Middle frontal gyrus (tissue), 1 donor: Measurements from ENCODE around the gene MAP2K3.
"Not testable (repeated sequence)": the region's sequence is repeated elsewhere in the genome, so short reads cannot be mapped to it uniquely, and the experiment has no call there.

Experiments
- DNase-seq: peaks from one replicate; pipeline ENCODE4 v3.0.0-alpha.2; 2015; ENCODE audit warnings: low spot score; ENCODE audit errors: extremely low spot score

MAP2K3 gene

DNA sequence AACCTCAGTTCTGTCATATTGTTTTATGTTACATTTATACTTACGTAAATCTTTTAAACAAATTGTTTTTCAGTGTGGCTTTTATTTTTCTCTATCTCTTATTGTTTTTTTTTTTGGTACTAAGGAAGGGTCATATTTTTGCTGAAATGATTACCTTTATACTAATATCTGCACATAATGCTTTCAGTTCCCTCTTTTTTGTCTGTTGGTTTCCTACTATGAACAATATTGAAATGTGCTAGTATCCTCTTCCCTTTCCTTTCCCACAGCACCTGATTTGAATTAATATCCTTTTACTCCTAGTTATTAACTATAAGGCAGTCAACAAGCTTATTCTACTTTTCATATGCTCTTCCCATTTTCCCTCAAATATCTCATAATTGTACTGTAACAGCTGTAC is 43.4 kb downstream of the MAP2K3 start:
- DNase-seq: not testable (repeated sequence)

DNA sequence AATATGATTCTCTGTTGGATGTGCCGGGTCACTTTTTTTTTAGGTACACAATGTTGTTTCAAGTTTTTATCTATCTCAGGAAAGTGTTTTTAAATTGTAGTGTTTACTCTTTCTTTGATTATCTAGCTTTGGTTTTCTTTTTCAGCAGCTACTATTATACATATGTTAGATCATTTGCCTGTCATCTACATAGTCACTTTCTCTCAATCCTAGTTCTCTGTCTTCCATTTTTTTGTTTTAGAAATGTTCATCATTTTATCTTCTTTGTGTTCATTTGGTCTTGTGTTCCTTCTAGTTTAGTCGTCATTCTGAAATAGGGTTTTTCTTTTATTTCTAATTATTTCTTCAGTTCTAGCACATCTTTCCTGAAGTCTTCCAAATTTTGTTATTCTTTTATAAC is 44.3 kb downstream of the MAP2K3 start:
- DNase-seq: not testable (repeated sequence)

DNA sequence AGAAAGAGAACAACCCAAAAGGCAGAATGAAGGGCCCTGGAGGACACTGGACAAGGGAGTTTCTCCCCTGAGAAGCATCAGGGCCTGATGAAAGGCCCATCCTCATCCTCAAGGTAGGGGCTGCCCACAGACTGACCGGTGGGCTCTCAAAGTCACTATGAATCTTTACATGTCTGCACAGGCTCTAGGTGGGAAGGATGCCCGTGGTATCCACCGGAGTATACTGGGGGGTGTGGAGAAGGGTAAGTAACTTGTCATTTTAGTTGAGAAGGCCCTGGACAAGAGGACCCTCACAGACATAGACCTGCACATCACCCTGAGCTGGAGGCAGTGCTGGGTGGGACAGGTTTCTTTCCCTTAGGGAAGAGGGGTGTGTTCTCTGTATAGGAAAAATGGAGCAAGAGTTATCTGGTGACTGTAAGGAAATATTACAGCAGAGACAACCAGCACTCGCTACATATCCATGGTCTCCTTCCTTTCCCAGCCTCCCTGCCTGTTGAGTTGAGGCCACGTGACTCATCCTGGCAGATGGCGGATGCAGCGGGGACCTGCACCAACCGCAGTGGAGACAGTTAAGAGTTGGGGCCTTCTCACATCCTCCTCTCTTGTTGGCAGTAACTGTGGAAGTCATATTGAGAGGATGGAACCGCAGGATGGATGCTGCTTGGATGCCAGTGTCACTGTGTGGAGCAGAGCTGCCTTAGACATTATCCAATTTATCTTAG is 46.1 kb downstream of the MAP2K3 start:
- DNase-seq: no peak

DNA sequence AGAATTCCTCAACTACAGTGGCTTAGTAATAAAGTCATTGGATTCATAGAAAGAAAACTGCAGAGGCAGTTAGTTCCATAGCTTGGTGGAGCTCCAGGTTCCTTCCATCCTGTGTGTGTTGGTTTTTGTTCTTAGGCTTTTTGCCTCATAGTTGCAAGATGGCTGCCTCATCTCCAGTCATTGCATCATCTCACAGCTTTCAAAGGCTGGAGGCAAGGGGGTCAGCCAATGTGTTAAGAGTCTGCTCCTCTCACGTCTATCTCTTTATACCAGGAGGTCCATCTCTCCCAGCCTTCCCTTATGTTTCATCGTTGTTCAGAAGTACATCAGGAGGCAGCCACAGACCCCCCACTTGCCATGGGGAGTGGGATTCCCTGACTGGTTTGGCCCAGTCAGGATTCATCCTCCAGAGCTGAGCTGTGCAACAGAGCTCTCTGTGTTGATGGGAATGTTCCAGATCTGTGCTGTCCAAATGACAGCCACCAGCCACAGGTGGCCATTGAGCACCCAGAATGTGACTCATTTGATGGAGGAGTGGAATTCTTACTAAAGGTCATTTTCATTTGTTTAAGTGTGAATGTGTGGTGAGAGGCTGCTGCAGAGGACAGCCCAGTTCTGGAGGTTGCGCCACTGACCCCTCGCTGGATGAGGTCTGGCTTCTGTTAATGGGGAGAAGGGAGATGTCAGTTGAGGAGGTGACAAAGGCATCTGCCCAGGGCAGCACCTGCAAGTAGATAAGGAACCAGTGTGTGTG is 52.2 kb downstream of the MAP2K3 start:
- not testable (repeated sequence) for DNase-seq

DNA sequence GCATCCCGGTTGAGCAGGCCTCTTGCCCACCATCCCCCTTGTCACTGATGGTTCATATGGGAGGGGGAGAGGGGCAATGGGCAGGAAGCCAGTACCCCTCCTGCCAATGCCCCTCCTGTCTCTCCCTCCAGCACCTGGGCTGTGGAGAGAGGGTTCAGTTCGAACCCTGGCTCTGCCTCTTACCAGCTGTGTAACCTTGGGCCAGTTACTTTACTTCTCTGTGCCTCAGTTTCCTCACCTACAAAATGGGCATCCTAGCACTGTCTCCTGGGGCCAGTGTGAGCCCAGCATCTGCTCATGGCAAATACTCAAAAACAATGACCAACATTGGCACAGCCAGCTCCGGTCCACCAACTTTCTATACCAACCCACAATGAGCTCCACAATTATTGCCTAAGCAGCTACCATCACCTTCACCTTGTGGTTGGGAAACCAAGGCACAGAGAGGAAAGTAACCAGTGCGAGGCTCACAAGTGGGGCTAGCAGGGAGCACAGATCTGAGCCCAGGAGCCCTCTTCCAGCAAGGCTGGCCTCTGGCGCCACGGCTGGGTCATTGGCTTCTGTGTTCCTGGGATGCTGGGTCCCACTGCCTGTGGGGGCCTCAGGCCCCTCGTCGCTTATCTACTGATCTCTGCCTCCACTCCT is 53.6 kb downstream of the MAP2K3 start:
- DNase-seq: not testable (repeated sequence)

DNA sequence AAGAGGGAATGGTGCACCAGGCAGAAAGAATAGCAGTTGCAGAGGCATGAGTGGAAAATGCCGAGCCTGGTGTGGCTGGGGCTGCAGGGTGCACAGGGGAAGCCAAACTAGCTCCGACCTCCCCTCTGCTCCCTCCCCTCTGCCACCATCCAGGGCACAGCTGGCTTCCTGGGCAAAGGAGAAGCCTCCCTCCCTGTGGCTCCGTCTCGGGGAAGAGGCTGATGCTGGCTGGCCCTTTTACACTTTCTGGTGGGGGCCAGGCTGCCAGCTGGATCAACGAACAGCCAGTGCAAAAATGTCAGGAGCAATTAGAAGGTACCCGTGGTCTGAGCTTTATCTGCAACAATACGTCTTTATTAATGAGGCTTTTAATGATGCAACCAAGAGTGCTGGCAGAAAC is 54.5 kb downstream of the MAP2K3 start:
- no peak for DNase-seq

DNA sequence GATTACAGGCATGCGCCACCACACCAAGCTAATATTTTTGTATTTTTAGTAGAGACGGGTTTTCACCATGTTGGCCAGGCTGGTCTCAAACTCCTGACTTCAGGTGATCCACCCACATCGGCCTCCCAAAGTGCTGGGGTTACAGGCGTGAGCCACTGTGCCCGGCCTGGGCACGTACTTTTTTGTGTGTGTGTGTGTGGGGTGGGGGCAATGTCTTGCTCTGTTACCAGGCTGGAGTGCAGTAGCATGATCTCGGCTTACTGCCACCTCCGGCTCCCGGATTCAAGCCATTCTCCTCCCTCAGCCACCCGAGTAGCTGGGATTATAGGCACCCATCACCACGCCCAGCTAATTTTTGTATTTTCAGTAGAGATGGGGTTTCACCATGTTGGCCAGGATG is 55.1 kb downstream of the MAP2K3 start:
- not testable (repeated sequence) for DNase-seq

DNA sequence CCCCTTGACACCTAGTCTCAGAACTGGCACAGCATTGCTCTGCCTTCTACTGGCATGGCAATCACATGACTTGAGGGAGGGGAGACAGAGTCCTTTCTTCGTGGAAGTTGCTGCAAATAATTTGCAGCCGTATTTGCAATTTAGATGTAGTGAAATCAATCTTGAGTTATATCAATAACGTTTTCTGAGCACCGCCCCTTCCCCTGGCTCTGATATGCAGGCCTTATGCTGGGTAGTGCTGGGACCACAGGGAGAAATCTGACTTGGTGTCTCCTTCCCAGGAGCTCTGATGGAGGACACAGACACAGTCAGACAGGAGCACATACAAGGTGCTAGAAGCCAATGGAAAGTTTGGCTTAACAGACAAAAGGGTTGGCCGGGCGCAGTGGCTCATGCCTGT is 55.9 kb downstream of the MAP2K3 start:
- not testable (repeated sequence) for DNase-seq

DNA sequence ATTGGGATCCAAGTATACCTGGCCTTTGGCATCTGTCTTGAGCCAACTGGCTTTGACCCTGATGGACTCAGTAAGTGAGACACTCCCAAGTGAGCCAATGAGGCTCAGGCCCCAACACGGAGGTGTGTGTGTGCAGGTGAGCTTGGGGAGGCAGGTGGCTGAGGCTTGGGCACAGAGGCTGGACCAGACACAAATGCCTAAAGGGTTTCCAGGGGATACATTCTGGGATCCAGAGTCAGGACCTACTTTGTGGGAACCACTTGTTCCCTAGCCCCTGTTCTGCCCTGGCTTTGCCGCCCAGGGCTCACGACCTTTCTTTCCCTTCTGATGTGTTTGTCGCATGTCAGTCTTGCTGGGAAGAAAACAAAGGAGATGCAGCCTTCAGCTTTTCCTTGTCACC is 56.8 kb downstream of the MAP2K3 start:
- not testable (repeated sequence) for DNase-seq

DNA sequence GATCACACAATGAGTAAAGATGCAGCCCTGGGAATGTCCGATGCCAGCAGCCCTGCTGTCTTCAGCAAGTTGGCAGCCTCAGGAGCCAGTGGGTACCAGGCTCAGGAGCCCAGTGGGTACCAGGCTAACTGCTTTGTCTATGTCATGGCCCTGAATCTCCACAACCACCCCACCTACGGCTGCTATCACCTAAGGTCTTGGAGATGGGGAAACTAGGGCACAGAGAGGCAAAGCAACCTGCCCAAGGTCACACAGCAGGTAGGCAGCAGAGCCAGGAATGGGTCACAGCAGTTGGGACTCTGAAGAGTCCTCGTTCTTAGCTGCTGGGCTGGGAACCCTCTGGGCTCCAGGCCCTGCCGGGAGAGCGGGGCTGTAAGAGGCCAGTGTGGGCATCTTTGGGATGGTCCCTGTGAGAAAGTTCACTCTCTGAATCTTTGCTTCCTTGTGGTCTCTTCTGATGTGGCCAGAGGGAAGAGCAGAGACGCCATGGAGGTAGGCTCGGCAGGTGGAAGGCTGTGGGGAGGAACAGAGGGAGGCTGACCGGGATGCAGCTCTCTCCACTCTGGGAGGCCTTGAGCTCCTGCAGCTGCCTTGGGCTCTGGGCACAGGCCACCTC is 57.5 kb downstream of the MAP2K3 start:
- not testable (repeated sequence) for DNase-seq

DNA sequence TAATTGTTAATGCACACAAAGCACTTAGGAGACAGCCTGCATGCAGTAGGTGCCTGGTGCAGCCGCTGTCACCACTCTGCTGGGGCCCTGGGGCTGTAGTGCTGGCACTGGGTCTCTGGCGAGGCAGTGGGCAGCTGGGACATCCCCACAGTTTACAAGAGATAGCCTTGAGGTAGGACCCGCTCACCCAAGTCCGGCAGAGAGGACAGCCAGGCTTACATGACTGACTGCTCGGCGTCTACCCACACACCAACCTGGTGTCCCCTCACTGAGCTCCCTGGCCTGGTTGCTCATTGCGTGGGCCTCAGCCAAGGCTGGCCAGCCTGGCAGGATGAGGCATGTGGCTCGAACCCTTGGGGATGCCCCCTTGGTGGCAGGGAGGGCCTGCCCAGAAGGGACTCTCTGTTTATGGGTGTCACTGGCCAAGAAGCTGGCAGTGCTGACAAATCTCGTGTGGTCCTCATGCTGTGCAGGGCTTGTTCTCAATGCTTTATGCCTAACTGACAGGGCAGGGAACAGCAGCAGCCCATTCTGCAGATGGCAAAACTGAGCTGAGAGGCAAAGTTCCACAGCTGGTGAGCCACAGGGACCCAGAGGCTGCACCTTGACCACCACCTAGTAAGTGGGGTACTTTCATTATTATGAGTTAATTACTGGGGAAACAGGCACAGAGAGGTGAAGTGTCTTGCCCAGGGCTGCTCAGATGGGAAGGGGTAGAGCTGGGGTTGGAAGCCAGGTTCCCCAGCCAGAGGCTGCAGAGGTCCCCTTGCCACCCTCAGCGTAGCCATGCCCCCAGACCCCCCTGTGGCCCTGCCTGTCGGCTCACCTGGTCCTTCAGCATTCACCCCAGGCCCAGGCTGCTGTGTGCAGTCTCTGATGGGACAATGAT is 58.8 kb downstream of the MAP2K3 start:
- not testable (repeated sequence) for DNase-seq

DNA sequence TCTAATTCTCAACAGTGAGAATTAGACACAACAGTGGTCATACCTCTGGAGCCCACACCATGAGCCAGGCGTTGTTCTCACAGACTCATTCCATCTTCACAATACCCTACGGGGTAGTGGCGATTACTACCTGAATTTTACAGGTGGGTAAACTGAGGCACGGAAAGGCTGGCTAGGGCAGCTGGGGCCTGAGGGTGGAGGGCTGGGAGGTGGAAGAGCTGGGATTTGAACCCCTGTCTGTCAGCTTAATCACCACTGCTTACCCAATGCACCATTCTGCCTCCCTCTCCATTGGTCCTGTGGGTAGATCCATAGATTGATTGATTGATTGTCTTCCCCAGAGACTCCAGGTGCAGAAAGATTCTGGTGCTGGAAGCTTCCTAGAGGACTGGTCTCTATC is 60.3 kb downstream of the MAP2K3 start:
- DNase-seq: not testable (repeated sequence)

DNA sequence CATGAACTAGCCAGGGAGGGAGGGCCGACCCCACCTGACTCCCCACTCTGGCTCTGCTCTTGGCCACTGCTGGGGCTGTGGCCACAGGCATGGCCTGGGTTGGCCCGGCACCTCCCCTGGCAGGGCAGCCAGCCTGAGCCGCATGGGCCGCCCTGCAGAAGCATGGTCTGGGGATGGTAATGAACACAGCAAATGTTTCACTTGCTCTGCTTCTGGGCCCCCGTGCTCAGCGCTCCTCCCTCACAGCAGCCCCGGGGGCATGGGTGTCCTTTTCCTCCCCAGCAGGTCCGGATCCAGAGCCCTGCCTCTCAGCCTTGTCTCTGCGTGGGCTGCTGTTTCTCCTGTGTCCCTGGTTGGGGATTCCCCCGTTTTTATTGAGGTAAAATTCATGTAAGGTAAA is 60.7 kb downstream of the MAP2K3 start:
- DNase-seq: no peak

DNA sequence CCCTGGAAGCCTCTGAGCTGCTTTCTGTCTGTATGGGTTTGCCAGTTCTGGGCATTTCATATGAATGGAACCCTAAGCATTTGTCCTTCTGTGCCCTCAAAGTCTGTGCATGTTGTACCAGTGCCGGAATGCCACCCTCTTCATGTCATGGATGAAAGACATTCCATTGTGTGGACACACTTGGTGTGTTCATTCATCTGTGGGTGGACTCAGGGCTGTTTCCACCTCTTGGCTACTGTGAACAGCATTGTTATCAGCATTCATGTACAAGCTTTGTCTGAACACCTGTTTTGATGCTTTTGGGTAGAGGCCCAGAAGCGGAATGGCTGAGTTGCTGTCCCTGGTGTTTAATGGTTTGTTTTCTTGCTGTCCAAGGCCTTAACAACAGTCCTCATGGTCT is 61.6 kb downstream of the MAP2K3 start:
- not testable (repeated sequence) for DNase-seq

DNA sequence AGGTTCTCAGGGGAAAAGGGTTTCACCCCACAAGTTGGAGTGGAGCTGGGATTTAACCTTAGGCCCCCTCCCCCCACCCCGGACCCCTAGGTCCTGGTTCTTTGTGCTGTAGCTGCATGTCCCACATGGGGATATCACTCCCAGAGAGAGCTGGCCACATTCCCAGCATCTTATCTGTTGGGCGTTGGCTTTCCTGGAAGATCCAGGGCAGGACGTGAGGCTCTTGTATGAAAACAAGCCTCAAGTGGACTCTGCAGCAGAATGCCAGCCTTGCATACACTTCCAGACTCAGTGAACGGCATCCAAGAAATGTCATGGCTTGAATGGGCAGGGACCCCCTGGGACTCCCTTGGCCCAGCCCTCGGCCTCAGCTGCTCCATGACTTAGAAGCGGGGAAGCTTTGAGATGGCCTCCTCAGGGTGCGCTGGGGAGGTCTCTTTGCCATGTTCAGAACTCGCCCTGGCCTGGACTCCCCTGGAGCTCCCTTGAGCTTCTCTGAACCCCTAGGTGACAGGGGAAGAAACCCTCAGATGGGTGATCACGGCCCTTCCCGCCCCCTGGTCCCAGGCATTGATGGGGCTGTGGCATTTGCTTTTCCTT is 62.2 kb downstream of the MAP2K3 start:
- not testable (repeated sequence) for DNase-seq

DNA sequence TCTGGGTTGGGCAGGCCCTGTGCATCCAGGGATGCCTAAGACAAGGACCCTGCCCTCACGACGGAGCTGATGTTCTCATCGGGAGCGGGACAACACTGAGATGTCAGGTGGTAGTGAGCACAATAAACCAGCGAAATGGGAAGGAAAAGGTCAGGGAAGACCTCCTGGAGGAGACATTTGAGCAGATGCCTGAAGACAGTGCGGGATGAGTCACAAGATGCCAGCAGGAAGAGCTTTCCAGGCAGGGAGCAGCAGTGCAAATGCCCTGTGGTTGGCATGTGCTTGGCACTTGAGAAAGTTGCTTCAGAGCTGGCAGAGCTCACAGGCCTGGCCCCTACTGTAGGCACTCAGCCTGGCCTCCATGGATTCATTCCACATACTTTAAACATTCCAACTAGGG is 63.1 kb downstream of the MAP2K3 start:
- not testable (repeated sequence) for DNase-seq

DNA sequence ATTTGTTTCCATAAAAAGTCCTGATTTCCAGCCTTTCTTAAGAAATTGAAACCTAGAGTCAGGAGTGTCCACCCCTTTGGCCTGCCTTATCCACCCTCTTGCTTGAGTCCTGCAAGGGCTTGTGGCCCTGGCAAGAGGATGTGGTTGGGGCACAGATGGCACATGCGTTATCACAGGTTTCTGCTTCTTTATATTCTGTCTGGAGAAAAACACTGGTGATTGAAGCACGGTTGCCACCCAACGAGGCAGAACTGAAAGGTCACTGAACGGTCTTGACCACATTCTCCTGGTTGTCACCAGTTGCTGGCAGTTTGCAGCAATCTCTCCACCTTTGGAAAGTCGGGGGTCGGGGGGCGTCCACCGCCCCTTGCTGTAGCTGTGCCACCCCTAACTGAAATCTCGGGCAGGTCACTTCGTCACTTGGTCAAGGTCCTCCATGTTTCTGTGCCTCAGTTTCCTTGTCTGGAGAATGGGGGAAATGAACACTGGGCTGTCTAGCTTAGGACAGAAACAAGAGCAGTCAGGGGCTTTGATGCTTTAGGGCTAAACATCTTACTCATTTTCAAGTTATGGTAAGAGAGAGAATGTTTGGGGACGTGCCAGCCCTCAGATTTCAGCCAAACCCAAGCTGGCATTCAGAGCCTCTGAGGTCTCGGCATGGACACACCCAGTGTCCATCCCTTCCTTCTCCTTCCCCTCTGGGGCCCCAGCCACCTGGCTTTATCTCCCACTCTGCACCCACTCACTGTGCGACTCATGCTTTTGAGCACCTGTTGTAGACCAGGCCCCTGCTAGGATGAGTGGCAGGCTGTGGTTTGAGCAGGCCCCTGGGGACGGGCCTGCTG is 63.8 kb downstream of the MAP2K3 start:
- DNase-seq: not testable (repeated sequence)

DNA sequence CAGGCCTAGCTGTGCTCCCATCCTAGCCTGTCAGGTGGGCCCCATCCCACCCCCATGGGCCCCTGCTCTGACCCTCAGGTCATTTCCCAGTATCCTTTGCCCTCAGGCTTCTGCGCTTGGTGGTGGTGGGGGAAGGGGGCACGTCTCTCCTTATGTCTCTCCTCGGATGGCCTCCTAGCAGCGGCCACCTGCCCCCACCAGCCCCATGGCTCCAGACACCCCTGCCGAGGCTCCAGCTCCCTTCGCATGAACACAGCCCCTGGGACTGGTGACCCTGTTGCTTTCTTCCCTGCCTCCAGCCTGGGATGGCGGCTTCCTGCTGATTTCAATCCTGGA is 64.4 kb downstream of the MAP2K3 start:
- not testable (repeated sequence) for DNase-seq

DNA sequence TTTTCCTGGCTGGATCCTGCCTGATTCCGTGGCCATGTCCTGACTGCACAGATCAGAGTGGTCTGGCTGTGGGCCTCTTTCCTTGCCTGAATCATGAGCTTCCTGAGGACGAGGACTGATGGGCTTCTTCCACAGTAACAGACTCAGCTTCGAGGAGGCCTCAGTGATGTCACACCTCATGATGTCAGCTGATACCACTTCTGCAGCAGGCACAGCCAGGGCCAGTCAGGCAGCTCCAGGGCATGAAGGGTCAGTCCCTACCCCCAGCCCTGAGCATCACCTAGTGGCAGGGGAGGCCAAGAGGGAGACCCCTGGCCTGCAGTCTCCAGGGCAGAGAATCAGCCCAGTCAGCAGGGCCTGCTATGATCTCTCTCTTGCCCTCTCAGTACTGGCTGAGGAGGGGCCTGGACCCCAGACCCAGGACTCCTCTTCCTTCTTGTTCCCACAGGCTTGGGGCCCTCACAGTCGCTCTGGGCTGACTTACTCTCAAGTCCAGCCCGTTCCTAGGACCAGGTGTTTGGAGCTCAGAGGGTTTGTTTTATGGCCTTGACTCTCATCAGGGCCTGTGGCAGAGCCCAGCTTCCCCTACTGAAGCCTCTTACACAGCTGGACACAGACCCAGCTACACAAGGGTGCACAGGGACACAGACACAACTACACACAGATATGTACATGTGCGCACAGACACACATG is 65.0 kb downstream of the MAP2K3 start:
- DNase-seq: not testable (repeated sequence)
